ENCODE measurements around the gene MAP4K5.

The MAP4K5 gene

DNA sequence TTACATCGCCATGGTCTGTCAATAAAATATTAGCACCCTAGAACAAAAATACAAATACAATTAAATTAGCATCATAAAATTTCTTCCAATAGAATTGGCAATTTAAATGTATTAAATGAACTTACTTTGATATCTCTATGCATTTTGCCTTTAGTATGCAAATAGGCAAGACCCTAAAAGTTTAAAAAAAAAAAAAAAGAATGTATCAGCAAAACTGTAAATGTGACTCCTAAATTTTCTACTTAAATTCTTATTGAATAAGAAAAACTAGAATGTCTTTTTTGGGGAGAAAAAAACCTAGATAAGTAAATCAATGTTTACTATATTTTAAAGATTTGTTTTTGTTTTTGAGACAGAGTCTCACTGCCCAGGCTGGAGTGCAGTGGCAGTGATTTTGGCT is 56.2 kb downstream of the MAP4K5 start:
- Histone ChIP-seq H3K79me2 (ENCODE audit: insufficient read depth, low read length) (no peaks in the 10 kb centered on the region), H4K20me1 (ENCODE audit: insufficient read depth, low read length) (no peaks in the 10 kb centered on the region), H3K4me1 (ENCODE audit: insufficient read depth, low read length, severe bottlenecking) (no peaks in the 10 kb centered on the region), H3K9me2 (ENCODE audit: low read depth, low read length) (no peaks in the 10 kb centered on the region), H3K27ac (ENCODE audit: low read depth, low read length, poor library complexity, severe bottlenecking) (no peak overlapping the region), H3K9me3 (ENCODE audit: low read length) (peaks cover 42% of the 10 kb centered on the region), H3K36me3 (ENCODE audit: insufficient read depth, low read length) (peaks cover 88% of the 10 kb centered on the region), H2AFZ (ENCODE audit: low read length) (no peak overlapping the region), H3F3A (ENCODE audit: insufficient read depth, low read length) (no peaks in the 10 kb centered on the region), H3K27me3 (ENCODE audit: insufficient read depth, low read length) (no peaks in the 10 kb centered on the region), H3K4me3 (ENCODE audit: low read depth, low read length, poor library complexity, severe bottlenecking) (no peak overlapping the region), H3K9ac (ENCODE audit: low read length) (no peak overlapping the region), H3K4me2 (ENCODE audit: low read length) (no peak overlapping the region)
- TF ChIP-seq, protein P1, sequence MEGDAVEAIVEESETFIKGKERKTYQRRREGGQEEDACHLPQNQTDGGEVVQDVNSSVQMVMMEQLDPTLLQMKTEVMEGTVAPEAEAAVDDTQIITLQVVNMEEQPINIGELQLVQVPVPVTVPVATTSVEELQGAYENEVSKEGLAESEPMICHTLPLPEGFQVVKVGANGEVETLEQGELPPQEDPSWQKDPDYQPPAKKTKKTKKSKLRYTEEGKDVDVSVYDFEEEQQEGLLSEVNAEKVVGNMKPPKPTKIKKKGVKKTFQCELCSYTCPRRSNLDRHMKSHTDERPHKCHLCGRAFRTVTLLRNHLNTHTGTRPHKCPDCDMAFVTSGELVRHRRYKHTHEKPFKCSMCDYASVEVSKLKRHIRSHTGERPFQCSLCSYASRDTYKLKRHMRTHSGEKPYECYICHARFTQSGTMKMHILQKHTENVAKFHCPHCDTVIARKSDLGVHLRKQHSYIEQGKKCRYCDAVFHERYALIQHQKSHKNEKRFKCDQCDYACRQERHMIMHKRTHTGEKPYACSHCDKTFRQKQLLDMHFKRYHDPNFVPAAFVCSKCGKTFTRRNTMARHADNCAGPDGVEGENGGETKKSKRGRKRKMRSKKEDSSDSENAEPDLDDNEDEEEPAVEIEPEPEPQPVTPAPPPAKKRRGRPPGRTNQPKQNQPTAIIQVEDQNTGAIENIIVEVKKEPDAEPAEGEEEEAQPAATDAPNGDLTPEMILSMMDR (IDR thresholded peaks at IDR 0.05; ENCODE audit: low read length), result no peak
- no peak for TF ChIP-seq EZH2 (IDR thresholded peaks at IDR 0.05; ENCODE audit: borderline replicate concordance, low read length)

DNA sequence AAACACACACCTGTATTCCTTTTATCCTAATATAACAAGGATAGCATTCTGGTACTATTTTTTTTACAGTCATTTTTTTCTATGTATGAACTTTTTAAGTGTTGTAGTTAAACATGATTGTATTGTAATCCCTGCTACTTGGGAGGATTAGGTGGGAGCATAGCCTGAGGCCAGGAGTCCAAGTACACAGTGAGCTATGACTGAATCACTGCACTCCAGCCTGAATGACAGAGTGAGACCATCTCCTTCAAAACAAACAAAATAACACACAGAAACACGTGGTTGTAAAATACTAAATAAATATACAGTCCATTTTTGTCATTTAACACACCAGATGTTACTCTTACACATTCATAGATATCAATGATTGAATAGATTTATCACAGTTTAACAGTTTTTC is 56.9 kb downstream of the MAP4K5 start:
- H3F3A ChIP-seq (ENCODE audit: insufficient read depth, low read length), result no peaks in the 10 kb centered on the region
- no peak overlapping the region for H2AFZ ChIP-seq (ENCODE audit: low read length)
- peaks cover 89% of the 10 kb centered on the region for H3K36me3 ChIP-seq (ENCODE audit: insufficient read depth, low read length)
- TF ChIP-seq, protein P1 (IDR thresholded peaks at IDR 0.05; ENCODE audit: low read length), result no peak
- no peak for TF ChIP-seq EZH2 (IDR thresholded peaks at IDR 0.05; ENCODE audit: borderline replicate concordance, low read length)
- no peaks in the 10 kb centered on the region for H3K27me3 ChIP-seq (ENCODE audit: insufficient read depth, low read length)
- H3K9ac ChIP-seq (ENCODE audit: low read length), result no peak overlapping the region
- H4K20me1 ChIP-seq (ENCODE audit: insufficient read depth, low read length), result no peaks in the 10 kb centered on the region
- no peaks in the 10 kb centered on the region for H3K4me1 ChIP-seq (ENCODE audit: insufficient read depth, low read length, severe bottlenecking)
- H3K79me2 ChIP-seq (ENCODE audit: insufficient read depth, low read length), result no peaks in the 10 kb centered on the region
- H3K4me3 ChIP-seq (ENCODE audit: low read depth, low read length, poor library complexity, severe bottlenecking), result no peak overlapping the region
- H3K4me2 ChIP-seq (ENCODE audit: low read length), result no peak overlapping the region
- H3K9me3 ChIP-seq (ENCODE audit: low read length), result peaks cover 49% of the 10 kb centered on the region
- H3K9me2 ChIP-seq (ENCODE audit: low read depth, low read length), result no peaks in the 10 kb centered on the region
- no peak overlapping the region for H3K27ac ChIP-seq (ENCODE audit: low read depth, low read length, poor library complexity, severe bottlenecking)

DNA sequence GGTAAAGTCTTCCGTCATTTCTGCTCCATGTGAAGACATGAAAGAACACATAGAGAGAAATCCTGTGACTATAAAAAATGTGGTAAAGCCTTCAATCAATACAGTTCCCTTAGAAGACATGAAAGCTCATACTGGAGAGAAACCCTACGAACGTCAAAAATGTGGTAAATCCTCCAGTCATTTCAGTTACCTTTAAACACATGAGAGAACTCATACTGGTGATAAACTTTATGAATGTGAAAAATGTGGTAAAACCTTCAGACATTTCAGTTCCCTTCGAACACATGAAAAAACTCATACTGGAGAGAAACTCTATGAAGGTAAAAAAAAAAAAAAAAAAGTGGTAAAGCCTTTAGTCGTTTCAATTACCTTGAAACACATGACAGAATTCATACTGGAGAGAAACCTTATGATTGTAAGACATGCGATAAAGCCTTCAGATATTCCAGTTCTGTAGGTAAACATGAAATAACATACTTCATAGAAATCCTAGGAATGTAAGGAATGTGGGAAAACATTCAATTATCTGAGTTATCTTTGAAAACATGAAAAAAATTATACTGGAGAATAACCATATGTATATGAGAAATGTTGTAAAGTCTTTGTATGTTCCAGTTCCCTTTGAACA is 60.4 kb downstream of the MAP4K5 start:
- Histone ChIP-seq H3K36me3 (ENCODE audit: insufficient read depth, low read length) (peaks cover 97% of the 10 kb centered on the region), H2AFZ (ENCODE audit: low read length) (no peak overlapping the region), H3K4me2 (ENCODE audit: low read length) (no peak overlapping the region), H3K27me3 (ENCODE audit: insufficient read depth, low read length) (no peaks in the 10 kb centered on the region), H3K4me1 (ENCODE audit: insufficient read depth, low read length, severe bottlenecking) (no peaks in the 10 kb centered on the region), H3K4me3 (ENCODE audit: low read depth, low read length, poor library complexity, severe bottlenecking) (no peak overlapping the region), H3F3A (ENCODE audit: insufficient read depth, low read length) (no peaks in the 10 kb centered on the region), H3K9me3 (ENCODE audit: low read length) (peaks cover 59% of the 10 kb centered on the region), H4K20me1 (ENCODE audit: insufficient read depth, low read length) (no peaks in the 10 kb centered on the region), H3K79me2 (ENCODE audit: insufficient read depth, low read length) (no peaks in the 10 kb centered on the region), H3K9ac (ENCODE audit: low read length) (no peak overlapping the region), H3K27ac (ENCODE audit: low read depth, low read length, poor library complexity, severe bottlenecking) (no peak overlapping the region), H3K9me2 (ENCODE audit: low read depth, low read length) (no peaks in the 10 kb centered on the region)
- no peak for TF ChIP-seq EZH2 (IDR thresholded peaks at IDR 0.05; ENCODE audit: borderline replicate concordance, low read length)
- TF ChIP-seq, protein P1 (IDR thresholded peaks at IDR 0.05; ENCODE audit: low read length), result no peak

All from OCI-LY1 (cell line).